HG02678 (cell line): ENCODE measurements around the gene SLC7A11.
"Not testable (repeated sequence)": the region's sequence is repeated elsewhere in the genome, so short reads cannot be mapped to it uniquely, and the experiment has no call there.

Experiments
- ATAC-seq: cut with Tn5 transposase; IDR thresholded peaks from one replicate; pipeline ENCODE4 v1.9.1; 2021; ENCODE audit warnings: mild to moderate bottlenecking, moderate library complexity; ENCODE audit not compliant: unreplicated experiment

SLC7A11 gene

GRCh38 chr4:138247643-138248042 lies 5.5 kb upstream of the SLC7A11 start:
- no peak for ATAC-seq

- ATAC-seq = no peak
Observed at GRCh38 chr4:138243369-138243768, 1.2 kb upstream of the SLC7A11 start.

GRCh38 chr4:138242834-138243156 lies 646 bp upstream of the SLC7A11 start:
- ATAC-seq = no peak

GRCh38 chr4:138241281-138242075 lies 671 bp downstream of the SLC7A11 start:
- ATAC-seq = peak; percentile 1

GRCh38 chr4:138239491-138239890 lies 2.7 kb downstream of the SLC7A11 start:
- no peak for ATAC-seq

- ATAC-seq = no peak
Observed at GRCh38 chr4:138238521-138239292, 3.4 kb downstream of the SLC7A11 start.

GRCh38 chr4:138237132-138237531 lies 5.0 kb downstream of the SLC7A11 start:
- ATAC-seq = not testable (repeated sequence)

- peak; percentile 12 for ATAC-seq
Observed at GRCh38 chr4:138236037-138236436, 6.1 kb downstream of the SLC7A11 start.

- peak; percentile 45 for ATAC-seq
Observed at GRCh38 chr4:138235419-138235952, 6.7 kb downstream of the SLC7A11 start.

GRCh38 chr4:138234248-138234647 lies 7.9 kb downstream of the SLC7A11 start:
- no peak for ATAC-seq

- ATAC-seq = no peak
Observed at GRCh38 chr4:138233313-138234034, 8.7 kb downstream of the SLC7A11 start.

GRCh38 chr4:138232364-138232763 lies 9.8 kb downstream of the SLC7A11 start:
- ATAC-seq = no peak

- ATAC-seq = no peak
Observed at GRCh38 chr4:138230048-138230447, 12.1 kb downstream of the SLC7A11 start.

GRCh38 chr4:138229160-138229559 lies 13.0 kb downstream of the SLC7A11 start:
- no peak for ATAC-seq

- no peak for ATAC-seq
Observed at GRCh38 chr4:138226351-138226750, 15.8 kb downstream of the SLC7A11 start.

GRCh38 chr4:138225477-138225876 lies 16.7 kb downstream of the SLC7A11 start:
- no peak for ATAC-seq

- no peak for ATAC-seq
Observed at GRCh38 chr4:138224614-138225013, 17.5 kb downstream of the SLC7A11 start.

GRCh38 chr4:138223231-138223910 lies 18.8 kb downstream of the SLC7A11 start:
- ATAC-seq = no peak

- no peak for ATAC-seq
Observed at GRCh38 chr4:138222046-138222445, 20.1 kb downstream of the SLC7A11 start.

GRCh38 chr4:138218976-138219375 lies 23.2 kb downstream of the SLC7A11 start:
- no peak for ATAC-seq

- ATAC-seq = no peak
Observed at GRCh38 chr4:138217567-138217966, 24.6 kb downstream of the SLC7A11 start.
